LoVo (cell line): Measurements from ENCODE around the gene GAS7.
"Not testable (repeated sequence)": the region's sequence is repeated elsewhere in the genome, so short reads cannot be mapped to it uniquely, and the experiment has no call there.

Source experiments
- DNase-seq: peaks from one replicate; pipeline ENCODE4 v3.0.0-alpha.2; 2016; ENCODE audit warnings: low spot score

The GAS7 gene

DNA sequence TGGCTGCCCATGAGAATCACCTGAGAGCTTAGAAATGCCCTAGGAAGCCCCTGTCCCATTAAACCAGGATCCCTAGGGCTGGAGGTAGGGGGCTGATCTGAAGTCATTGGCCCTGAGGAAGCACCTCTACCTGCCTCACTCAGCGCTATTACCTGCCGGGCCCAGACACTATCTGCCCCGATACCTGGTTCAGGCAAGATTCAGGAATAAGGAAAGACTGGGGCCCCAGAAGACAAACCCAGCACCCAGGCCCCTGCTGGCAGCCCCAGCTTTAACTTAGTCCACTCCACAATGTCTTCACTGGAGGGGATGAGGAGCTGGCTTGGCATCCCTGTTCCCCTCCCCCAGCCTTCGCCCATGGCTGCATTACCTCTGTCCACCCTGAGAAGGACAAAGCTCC lies 126.3 kb downstream of the GAS7 start:
- DNase-seq: no peak

DNA sequence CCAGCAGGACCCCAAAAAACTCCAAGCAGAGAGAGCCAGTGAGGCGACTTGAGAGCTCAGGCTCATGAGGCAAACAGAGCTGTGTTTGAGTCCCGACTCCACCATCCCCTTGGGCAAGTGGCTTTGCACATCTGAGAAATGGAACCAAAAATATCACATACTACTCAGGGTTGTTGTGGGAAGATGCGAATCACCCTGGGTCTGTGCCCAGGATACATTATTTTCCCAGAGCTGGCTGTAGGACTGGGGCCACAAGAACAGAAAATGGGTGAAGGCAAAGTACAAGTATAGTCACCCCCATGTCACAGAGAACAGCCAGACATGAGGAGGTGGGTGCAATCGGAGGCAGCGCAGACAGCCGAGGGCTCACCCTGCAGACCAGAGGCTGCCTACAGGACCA lies 127.3 kb downstream of the GAS7 start:
- DNase-seq: no peak

DNA sequence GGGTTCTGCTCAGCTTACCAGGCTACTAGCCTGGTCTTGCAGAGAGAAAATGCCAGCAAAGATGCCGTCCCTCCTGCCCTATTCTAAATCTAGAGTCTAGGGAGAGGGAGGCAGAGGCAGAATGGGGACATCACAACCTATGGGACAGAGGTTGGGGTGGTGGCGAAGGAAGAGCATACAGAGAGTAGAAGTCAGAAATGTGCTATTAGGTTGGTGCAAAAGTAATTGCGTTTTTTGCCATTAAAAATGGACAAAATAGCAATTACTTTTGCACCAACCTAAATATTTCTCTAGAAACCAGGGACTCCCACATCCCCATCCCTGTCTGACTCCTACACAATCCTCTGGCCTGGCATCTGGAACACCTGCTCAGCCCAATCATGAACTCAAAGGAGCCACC lies 127.7 kb downstream of the GAS7 start:
- DNase-seq: no peak

DNA sequence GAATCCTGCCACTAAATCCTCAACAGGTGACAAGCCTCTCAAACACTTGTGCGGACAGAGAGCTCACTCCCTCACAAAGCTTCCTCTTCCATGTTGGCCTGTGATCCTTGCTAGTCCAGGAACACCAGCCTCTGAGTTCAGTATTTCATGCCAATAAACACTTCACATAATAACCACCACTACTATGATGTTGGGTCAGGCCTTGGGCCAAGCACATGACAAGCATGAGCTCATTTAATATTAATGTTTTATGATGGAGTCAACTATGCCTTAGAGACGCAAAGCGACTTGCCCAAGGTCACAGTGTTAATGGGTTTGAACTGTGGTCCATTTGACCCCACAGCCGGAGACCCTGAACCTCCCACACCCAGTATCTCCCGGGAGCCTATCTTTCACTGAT lies 129.1 kb downstream of the GAS7 start:
- no peak for DNase-seq

DNA sequence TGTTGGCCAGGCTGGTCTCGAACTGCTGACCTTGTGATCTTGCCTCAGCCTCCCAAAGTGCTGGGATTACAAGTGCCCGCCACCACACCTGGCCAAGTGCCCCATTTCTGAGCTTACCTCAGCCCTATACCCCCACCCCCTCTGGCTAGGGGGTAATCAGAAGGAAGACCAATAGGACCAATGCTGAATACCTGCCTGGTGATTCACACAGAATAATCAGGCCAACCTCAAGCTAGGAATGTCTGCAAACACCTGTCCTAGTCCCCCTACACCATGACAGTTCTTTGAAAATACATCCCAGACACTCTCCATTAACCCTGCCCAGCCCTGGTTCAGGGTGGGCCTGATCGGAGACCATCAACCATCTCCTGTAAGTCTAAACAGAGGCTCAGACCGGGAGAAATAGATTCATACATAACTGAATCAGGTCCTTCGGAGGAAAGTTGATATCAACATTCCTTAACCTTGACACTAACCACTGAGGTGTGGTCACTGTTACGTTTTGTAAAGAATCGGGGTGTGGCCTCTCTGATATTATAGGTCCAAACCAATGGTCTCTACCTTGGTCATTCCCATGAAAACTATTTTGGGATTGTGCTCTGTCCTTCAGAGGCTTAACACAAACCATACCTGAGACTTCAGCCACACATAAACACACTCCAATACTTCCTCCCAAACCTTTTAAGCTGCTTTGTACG lies 130.8 kb downstream of the GAS7 start:
- DNase-seq: peak; percentile 33

DNA sequence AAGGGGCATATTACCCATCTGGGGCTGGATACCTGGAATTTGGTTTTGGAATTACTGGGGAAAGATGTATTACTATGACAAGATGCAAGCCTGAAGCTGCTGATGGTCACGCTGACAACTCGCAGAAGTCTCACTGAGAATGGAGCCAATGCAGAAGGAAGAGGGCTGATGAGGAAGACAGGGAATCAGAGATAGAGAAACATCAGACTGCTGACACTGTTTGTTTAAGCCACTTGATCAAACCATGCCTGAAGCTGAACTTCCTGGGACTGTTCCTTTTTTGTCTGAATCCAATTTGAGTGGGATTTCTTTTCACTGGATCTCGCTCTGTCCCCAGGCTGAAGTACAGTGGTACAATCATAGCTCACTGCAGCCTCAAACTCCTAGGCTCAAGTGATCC lies 133.9 kb downstream of the GAS7 start:
- no peak for DNase-seq

DNA sequence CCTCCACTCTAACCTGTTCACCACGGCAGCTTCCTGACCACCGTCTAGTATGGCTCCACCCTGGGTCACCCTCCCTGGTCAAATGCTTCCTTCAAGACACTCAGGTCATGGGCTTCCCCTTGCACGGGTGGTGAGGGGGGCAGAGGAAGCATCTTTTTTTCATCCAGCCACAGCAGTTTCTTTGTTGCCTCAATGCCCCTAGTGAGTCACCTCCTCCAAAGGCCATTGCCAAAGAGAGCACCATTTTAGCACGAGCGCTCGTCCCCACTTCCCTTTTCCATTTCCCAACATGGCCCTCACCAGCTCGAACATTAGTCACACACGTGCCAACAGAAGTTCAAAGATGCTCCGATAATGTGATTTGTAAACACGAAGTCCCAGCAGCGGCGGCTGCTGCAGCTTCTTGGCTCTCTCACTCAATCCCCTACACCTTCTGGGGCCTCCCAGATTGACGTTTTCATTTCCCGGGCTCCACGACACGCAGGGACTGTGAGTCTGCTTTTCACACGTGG lies 134.6 kb downstream of the GAS7 start:
- no peak for DNase-seq

DNA sequence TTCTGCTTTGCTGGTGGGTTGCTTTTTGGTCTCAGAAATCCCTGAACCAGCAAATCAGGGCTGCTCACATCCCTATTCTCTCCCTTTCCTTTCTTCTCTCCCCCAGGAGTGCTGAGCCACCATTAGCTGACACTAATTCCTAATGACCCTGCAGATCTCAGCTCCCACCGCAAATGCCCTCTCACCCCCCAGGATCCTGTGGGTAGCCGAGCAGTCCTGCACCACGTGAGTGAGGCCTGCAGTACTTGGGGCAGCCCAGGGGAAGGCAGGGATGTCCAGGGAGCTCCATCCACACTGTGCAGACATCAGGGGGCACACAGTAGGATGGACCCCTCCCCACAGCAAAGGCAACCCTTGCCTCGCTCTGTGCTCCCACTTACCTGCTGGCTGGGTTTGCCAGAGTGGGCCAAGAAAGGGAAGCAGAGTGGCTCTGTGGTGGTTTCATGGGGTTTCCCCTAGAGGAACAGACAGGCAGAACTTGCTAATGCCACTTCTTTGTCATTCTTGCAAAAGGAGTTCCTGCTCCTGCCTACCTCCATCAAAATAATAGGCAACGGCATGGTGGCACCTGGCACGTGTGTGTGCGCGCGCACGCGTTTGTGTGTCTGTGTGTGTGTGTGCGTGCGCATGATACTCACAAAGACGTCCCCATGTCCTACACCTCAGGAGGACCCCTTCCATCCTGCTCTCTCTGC lies 135.6 kb downstream of the GAS7 start:
- DNase-seq: no peak

DNA sequence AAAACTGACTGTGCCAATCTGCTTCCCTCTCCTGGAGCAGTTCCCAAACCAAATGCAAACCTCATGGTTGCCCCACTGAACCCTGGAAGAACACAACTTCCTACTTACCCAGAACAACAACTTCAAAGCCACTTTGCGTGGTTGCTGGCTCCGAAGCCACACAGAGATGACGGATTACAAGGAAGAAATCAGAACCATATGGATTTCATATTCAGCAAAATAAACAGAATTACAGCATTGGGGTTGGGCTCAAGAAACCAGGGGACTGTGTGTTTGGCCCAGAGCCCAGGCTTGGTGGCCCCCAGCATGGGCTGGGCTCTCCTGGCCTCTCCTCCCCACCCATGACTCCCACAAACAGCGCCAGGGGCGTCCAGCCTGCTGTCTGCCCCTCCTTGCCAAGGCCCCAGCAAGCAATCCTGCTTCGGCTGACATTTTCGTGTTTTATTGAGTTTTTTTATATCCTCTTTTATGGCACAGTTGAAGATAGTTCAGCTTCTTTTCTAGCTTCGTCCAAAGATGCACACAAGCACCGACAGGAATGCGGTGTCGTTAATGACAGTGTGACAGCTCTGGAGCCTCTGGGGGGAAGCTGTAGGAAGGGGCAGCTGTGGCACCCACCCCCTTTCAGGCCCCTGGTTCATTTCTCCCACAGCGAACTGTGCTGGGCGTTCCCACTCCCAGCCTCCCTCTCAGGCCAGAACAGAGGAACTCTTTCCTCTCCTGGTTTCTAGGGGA lies 137.1 kb downstream of the GAS7 start:
- no peak for DNase-seq

DNA sequence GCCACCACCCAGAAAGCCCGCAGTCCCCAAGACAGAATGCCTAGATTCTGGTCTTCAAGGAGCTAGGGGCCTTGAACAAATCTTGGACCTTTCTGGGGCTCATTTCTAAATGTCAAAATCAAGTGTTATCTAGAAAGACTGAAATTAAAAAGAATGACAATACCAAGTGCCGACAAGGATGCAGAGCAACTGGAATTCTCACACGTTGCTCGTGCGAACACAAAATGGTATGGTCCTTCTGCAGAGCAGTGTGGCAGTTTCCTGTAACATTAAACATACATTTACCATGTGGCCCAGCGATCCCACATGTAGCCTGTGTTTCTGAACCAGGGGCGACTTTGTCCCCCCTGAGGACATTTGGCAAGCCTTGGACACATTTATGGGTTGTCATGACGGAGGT lies 137.9 kb downstream of the GAS7 start:
- no peak for DNase-seq

DNA sequence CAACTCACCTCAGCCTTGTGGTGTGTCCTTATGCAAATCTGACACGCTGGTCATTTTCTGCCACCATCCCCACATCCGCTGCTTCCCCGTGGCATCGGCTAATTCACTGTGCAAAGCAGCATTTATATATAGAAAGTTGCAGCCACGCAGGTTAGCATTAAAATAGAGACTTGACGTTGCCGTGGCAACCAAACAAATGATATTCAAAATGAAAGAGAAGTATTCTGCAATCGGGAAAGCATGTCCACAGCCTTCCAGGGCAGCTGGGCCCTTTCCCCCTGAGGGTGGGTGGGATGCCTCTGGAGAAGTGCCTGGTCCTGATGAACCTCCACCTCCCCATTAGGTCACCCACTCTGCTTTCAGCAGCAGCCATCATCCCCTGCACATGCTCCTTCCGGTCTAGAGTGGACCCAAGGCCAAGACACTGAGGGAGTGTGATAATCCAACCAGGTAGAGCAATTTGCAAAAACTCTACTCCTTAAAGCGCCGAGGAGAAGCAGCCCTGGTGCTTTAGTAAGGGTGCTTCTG lies 138.7 kb downstream of the GAS7 start:
- DNase-seq: no peak

DNA sequence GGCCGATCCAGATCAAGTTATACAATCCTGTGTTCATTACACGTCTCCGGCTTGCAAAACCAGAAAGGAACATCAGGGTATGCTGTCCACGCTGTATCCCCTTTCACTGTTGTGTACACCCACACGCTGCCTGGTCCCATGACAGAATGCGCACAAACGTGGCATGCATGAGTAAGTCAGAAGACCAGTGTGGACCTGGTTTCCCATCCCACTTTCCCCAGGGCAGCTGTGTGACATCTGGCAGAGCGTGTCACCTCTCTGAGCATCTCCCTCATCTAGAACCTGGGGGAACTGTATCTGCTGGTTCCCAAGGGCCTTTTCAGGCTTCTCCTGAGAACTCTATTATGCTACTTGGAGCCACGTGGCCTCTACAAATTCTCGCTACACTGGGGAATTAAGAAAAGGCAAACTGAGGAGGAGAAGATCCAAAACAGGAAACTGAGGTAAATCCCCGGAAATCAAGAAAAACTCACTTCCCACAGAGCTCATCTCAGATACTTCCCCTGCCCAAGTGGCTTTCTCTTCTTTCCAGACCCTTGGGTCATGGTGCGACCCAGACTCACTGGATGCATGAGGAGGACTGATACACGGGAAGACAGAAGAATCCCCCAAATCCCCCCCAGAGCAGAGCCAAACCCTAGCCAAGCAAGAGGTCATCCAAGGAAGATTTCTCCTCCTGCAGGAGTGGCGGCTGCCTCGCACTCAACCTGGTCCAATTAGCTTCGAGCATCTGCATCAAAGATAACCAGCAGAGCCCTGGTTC lies 139.3 kb downstream of the GAS7 start:
- no peak for DNase-seq

DNA sequence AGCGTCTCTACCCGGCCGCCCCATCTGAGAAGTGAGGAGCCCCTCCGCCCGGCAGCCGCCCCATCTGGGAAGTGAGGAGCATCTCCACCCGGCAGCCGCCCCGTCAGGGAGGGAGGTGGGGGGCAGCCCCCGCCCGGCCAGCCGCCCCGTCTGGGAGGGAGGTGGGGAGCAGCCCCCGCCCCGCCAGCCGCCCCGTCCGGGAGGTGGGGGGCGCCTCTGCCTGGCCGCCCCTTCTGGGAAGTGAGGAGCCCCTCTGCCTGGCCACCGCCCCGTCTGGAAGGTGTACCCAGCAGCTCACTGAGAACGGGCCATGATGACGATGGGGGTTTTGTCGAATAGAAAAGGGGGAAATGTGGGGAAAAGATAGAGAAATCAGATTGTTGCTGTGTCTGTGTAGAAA lies 140.9 kb downstream of the GAS7 start:
- not testable (repeated sequence) for DNase-seq

DNA sequence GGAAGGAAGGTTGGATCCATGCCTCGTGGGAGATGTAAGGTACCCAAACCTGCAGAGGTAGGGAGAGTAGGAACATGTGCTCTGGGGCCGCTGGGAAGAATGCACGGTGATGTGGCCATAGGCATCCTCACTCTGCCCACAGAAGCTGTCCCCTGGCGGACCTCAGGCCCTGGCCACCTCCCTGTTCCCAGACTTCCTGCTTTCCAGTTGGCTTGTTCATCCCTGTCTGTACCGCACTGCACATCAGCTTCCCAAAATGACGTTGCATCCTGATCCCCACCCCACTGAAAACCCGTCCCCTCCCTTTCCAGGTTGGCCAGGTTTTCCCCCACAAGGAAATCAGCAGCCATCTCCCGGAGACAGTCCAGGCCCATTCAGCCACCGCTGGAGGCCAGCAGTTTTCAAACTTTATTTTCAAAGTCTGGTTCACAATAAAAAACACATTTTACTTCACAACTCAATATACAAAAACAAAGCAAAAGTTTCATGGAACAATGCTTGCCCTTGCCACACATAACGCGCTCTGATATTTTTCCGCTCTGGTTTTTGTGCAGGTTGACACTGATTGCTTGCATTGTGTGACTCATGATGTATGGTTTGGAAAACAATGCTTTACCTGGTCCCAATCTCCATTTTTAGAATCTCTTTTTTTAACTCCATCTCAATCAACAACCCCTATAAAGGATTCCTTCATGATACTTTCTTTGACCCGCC lies 143.0 kb downstream of the GAS7 start:
- DNase-seq: no peak

DNA sequence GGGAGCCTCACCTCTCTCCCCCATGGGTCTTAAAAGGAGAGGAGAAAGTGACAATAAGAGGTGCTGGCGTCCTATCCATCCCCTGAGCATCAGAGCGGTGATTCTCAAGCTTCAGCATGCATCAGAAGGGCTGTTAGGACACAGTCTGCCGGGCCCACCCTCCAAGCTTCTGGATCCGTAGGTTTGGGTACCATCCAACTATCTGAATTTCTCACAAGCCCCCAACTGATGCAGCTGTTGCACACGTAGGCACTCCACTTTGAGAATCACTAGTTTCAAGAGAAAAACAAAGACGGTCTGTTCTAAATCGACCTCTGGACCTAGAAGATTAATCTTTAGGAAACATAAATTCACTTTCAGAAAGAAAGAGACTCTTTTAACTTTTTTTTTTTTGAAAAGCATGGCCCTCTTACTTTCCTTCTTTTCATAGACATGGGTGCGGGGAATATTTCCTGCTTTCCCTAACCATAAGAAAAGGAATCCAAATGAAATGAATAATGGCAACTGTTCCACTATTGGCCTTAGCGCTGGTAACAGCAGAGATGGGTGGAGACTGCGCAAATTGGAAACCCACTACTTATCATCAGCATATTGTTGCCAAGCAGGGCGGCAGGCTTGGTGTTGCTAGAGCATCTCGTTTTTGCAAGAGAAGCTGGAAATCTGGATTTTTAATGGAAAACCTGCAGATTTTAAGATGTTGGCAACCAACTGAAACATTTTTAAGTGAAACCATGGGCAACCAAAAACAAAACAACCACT lies 144.4 kb downstream of the GAS7 start:
- no peak for DNase-seq

DNA sequence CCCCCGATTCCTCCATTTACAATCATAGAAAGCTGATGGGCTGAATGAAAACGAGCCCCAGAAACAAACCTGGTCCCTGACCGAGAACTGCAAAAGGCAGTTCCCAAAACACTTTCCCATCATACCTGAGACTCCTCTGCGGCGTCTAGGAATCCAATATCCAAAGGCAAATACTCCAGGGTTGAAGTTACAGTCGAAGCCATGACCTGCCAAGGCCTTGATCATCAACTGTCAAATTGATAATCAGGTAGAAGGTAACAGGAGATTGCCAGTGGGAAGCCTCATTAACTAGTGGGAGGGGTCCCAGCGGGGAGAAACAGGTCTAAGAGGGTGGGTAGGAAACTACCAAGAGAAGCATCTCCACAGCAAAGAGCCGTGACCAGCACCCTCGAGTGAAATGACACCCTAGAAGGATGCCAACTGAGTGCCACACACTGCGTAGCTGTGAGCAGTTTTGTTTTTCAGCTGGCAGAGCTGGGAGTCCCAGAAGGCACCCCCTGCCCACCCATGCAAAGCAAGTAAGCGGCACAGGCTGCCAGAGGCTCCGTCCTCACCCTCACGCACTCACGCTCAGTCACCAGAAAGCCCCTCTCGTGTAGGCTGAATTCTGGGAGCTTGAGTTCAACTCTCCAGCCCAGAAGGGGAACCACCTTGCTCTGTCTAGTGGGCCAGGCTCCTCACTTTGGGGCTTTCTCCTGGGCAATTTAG lies 146.1 kb downstream of the GAS7 start:
- no peak for DNase-seq

DNA sequence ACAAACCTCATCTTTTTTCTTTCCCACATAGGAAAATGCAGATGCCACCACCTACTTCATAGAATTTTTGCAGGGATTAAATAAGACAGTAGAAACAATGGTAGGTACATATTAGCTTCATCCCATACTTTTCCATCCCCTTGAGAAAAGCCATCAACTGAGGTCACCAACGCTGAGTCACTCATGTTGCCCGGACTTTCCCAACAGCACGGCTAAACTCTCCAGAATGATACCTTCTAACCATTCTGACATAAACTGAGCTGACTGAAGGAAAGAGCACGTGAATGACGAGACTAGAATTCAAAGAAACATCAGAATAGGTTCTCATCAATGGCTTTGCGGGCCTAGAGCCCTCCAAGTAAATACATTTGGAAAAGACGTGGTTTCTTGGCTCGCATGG lies 147.3 kb downstream of the GAS7 start:
- no peak for DNase-seq

DNA sequence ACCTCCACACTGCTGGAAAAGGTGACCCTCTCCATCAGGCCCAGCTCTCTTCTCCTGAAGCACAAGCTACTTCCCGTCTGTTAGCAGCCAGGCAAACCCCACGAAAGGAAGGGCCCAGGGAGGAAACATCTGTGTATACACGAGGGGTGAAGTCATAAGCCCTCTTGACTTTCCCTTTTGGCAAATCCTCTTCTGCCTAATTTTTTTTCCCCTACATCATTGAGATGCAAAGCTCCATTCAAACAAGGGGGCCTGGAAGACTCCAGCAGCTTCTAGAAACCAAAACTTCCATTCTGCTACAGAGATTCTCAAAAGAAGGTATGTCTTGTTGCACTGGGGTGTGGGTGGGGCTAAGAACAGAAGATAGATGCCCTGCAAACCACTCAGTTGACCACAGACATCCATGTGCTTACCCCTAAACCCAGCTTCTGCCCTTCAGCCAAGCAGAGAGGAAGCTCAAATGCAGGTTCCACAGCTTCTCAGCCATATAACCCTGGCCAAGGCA lies 147.8 kb downstream of the GAS7 start:
- DNase-seq: no peak

DNA sequence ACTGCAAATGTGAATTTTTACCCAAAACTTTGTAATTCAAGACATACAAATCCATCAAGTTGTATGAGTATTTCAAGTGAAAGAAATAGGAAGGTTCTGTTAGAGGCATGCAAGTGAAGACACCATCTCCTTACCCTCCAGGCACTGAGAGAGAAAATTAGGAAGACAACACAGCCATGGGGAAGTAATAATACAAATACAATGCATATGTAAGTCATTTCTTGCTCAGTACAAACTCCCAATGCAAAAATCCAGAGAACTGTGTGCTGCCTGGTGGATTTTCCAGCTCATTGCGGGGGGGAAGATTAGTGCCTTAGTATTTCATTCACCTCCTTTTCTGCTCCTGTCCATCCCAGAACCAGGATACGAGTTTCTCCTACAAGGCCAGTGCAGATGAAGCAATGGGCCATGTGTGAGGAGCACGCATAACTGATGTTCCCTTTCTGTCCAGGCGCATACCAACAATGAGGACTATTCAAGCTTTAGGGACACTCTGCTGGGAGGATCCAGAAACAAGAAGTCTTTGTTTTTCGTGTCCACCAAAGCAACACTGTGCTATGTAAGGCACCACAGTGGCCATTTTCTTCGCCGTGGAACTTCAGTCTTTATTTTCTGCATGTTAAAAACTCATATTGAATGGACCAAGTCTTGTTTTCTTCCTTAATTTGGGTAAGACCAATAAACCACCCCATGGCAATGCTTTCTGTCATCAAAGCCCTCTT lies 149.6 kb downstream of the GAS7 start:
- DNase-seq: no peak
